ENCODE data around the gene CHRNG.

Gene CHRNG

DNA sequence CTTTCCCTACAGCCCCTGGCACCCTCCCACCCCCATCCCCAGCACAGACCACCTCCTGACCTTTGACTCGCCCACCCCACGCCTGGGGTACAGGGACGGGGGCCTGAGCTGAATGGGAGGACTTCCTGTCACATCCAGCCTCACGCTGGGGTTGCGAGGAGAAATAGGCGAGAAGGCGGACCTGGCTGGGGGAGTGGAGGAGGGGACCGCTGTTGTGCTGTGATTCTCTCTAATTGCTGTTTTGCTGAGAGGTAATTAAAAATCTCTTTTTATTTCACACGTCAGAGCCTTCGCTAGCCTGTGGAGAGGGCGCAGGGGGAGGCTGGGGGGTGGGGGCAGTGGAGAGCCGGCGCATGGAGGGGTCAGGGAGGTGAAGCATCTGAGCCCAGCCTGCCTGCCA, 42.1 kb upstream of the CHRNG start:
- TF ChIP-seq CTCF (IDR thresholded peaks at IDR 0.05; ENCODE audit: low read depth, low read length), result no peak
- no peaks in the 10 kb centered on the region for H3K27me3 ChIP-seq (ENCODE audit: insufficient read depth, low read depth, severe bottlenecking)
- H3K4me3 ChIP-seq (ENCODE audit: low read depth, low read length), result no peak overlapping the region
- H3K9me3 ChIP-seq (ENCODE audit: severe bottlenecking), result no peaks in the 10 kb centered on the region
- DNase-seq, result no peak
- H3K36me3 ChIP-seq, result no peaks in the 10 kb centered on the region
- H3K27ac ChIP-seq, result no peak overlapping the region

GRCh38 chr2:232498452-232498851, 41.0 kb upstream of the CHRNG start:
- no peak for TF ChIP-seq CTCF (IDR thresholded peaks at IDR 0.05; ENCODE audit: low read depth, low read length)
- Histone ChIP-seq H3K36me3 (no peaks in the 10 kb centered on the region), H3K9me3 (ENCODE audit: severe bottlenecking) (no peaks in the 10 kb centered on the region), H3K4me3 (ENCODE audit: low read depth, low read length) (no peak overlapping the region), H3K27ac (no peak overlapping the region), H3K27me3 (ENCODE audit: insufficient read depth, low read depth, severe bottlenecking) (no peaks in the 10 kb centered on the region)
- no peak for DNase-seq

- Histone ChIP-seq H3K4me3 (ENCODE audit: low read depth, low read length) (no peak overlapping the region), H3K27me3 (ENCODE audit: insufficient read depth, low read depth, severe bottlenecking) (no peaks in the 10 kb centered on the region), H3K9me3 (ENCODE audit: severe bottlenecking) (no peaks in the 10 kb centered on the region), H3K36me3 (no peaks in the 10 kb centered on the region), H3K27ac (no peak overlapping the region; the same call in 1 of the 2 replicates)
- peak; percentile 52 for DNase-seq
- no peak for TF ChIP-seq CTCF (IDR thresholded peaks at IDR 0.05; ENCODE audit: low read depth, low read length)
Measured at GRCh38 chr2:232501331-232501771, 38.1 kb upstream of the CHRNG start.

GRCh38 chr2:232501794-232502390, 37.6 kb upstream of the CHRNG start:
- no peak for DNase-seq
- no peak for TF ChIP-seq CTCF (IDR thresholded peaks at IDR 0.05; ENCODE audit: low read depth, low read length)
- H3K36me3 ChIP-seq, result no peaks in the 10 kb centered on the region
- no peaks in the 10 kb centered on the region for H3K9me3 ChIP-seq (ENCODE audit: severe bottlenecking)
- H3K27ac ChIP-seq, result no peak overlapping the region; the same call in 1 of the 2 replicates
- H3K4me3 ChIP-seq (ENCODE audit: low read depth, low read length), result no peak overlapping the region
- H3K27me3 ChIP-seq (ENCODE audit: insufficient read depth, low read depth, severe bottlenecking), result no peaks in the 10 kb centered on the region

DNA sequence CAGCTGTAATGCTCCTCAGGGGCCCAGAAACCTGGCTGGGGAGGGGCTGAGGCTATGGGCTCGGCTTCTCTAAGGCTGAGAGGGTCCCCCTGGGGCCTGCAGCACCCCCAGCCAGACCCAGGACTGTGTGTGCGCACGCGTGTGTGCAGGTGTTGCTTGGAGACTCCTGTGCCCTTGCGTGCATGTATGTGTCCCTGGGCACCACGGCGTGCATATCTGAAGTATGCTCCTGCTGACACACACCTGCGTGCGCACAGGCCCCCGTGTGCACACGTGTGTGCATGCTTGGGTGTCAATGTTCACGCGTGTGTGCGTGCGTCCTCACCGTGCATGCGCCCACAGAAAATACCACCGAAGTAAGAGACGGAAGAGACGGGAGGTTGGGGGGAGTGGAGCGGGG, 37.0 kb upstream of the CHRNG start:
- H3K27ac ChIP-seq, result no peak overlapping the region
- no peak overlapping the region for H3K4me3 ChIP-seq (ENCODE audit: low read depth, low read length)
- H3K9me3 ChIP-seq (ENCODE audit: severe bottlenecking), result no peaks in the 10 kb centered on the region
- DNase-seq, result no peak
- no peak for TF ChIP-seq CTCF (IDR thresholded peaks at IDR 0.05; ENCODE audit: low read depth, low read length)
- H3K27me3 ChIP-seq (ENCODE audit: insufficient read depth, low read depth, severe bottlenecking), result no peaks in the 10 kb centered on the region
- no peaks in the 10 kb centered on the region for H3K36me3 ChIP-seq

All from WERI-Rb-1 (cell line).